Naive B cell (primary cell): Measurements from ENCODE around the gene RABEPK. TPM values are rescaled to one million over a fixed set of nuclear protein-coding genes. Genes with fewer than 3 reads are reported as not detected.
"Not testable (repeated sequence)": the region's sequence is repeated elsewhere in the genome, so short reads cannot be mapped to it uniquely, and the experiment has no call there.

Experiments
- ATAC-seq, 2 donors: fragments of 150-1000 bp; cut with Tn5 transposase; 2 replicates each; pipeline ENCODE4 v1.10.0; 2021; ENCODE audit warnings: low read depth in 2 of 2, mild to moderate bottlenecking in 2 of 2, moderate library complexity in 2 of 2
- DNase-seq: peaks from one replicate; pipeline ENCODE4 v3.0.0; 2022
- H3K27ac Mint-ChIP-seq, 6 donors: one replicate each; pipeline ENCODE4 v1.8.0; 2020 to 2022; ENCODE audit warnings: mild to moderate bottlenecking in 6 of 6, mixed read lengths in 6 of 6, moderate library complexity in 5 of 6, inconsistent platforms in 2 of 6
- H3K27me3 Mint-ChIP-seq, 3 donors: one replicate each; pipeline ENCODE4 v1.8.0; 2021 to 2022; ENCODE audit warnings: mixed read lengths in 3 of 3, mild to moderate bottlenecking in 1 of 3
- H3K36me3 Mint-ChIP-seq, 2 donors: one replicate each; pipeline ENCODE4 v1.8.0; 2020 to 2022; ENCODE audit warnings: mixed read lengths in 2 of 2, inconsistent platforms in 1 of 2, mild to moderate bottlenecking in 1 of 2
- H3K4me1 Mint-ChIP-seq, 3 donors: one replicate each; pipeline ENCODE4 v1.8.0; 2020 to 2022; ENCODE audit warnings: mixed read lengths in 3 of 3, inconsistent platforms in 1 of 3, mild to moderate bottlenecking in 1 of 3, moderate library complexity in 1 of 3
- H3K4me3 Mint-ChIP-seq, 8 donors: one replicate each; pipeline ENCODE4 v1.8.0; 2020 to 2022; ENCODE audit warnings: mild to moderate bottlenecking in 8 of 8, mixed read lengths in 8 of 8, moderate library complexity in 8 of 8, inconsistent platforms in 2 of 8
- H3K9me3 Mint-ChIP-seq, 7 donors: one replicate each; pipeline ENCODE4 v1.8.0; 2020 to 2022; ENCODE audit warnings: mixed read lengths in 7 of 7, mild to moderate bottlenecking in 5 of 7, inconsistent platforms in 2 of 7, moderate library complexity in 1 of 7
- polyA plus RNA-seq, 6 donors: library from polyadenylated mRNA; unstranded; fragments of 300-500 nt; fragmentation: Illumina TruSeq; gene quantifications; one replicate each; pipeline ENCODE4 v1.2.3, GENCODE V29; 2021; ENCODE audit warnings: low read depth in 6 of 6

Gene RABEPK
- polyA plus RNA-seq, 6 donors from 2014 or later = 6.8 to 18.6 (median 14.1) TPM

DNA sequence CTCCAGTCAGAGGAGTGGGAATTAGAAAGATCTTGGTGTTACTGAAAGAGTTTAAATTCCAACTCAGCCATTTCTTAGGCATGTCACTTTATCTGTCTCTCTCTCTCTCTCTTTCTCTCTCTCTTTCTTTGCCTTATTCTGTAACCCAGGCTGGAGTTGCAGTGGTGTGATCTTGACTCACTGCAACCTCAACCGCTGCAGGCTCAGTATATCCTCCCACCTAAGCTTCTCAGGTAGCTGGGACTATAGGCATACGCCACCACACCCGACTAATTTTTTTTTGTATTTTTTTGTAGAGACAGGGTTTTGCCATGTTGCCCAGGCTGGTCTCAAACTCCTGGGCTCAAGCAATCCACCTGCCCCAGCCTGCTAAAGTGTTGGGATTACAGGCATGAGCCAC lies 18.3 kb downstream of the RABEPK start:
- Mint-ChIP-seq H3K9me3 (no peaks in the 10 kb centered on the region), H3K27me3 (no peaks in the 10 kb centered on the region), H3K4me3 (no peak overlapping the region), H3K36me3 (peaks cover 0 to 10% of the 10 kb centered on the region in 2 donors), H3K27ac (no peak overlapping the region), H3K4me1 (no peaks in the 10 kb centered on the region)
- no peak for DNase-seq
- ATAC-seq = no peak

DNA sequence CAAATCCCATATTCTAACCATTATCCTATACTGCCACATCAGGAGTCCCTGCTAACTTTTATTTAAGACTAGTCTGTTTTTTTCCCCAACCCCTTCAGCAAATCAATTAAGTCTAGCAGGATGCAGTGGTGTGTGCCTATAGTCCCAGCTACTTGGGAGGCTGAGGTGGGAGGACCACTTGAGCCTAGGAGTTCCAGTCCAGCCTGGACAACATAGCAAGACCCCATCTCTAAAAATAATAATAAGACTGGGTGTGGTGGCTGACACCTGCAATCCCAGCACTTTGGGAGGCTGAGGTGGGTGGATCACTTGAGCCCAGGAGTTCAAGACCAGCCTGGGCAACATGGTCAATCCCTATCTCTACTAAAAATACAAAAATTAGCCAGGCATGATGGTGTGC lies 24.5 kb downstream of the RABEPK start:
- not testable (repeated sequence) for H3K4me3 Mint-ChIP-seq, H3K36me3 Mint-ChIP-seq, H3K27ac Mint-ChIP-seq, ATAC-seq, DNase-seq, H3K27me3 Mint-ChIP-seq, H3K4me1 Mint-ChIP-seq, H3K9me3 Mint-ChIP-seq

DNA sequence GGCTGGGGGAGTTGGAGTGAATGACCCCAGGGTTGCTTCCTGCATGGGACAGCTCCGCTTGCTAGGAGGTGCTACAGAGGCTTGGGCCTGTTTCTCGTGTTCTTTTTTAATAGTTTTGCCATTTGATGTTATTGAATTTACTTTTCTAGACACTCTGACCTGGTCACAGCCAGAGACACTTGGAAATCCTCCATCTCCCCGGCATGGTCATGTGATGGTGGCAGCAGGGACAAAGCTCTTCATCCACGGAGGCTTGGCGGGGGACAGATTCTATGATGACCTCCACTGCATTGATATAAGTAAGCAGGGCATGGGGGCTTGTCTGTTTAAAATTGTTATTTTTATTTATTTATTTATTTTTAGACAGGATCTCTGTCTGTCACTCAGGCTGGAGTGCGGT lies 27.4 kb downstream of the RABEPK start:
- H3K36me3 Mint-ChIP-seq = no peaks in the 10 kb centered on the region
- no peaks in the 10 kb centered on the region for H3K9me3 Mint-ChIP-seq
- H3K27ac Mint-ChIP-seq = no peak overlapping the region

DNA sequence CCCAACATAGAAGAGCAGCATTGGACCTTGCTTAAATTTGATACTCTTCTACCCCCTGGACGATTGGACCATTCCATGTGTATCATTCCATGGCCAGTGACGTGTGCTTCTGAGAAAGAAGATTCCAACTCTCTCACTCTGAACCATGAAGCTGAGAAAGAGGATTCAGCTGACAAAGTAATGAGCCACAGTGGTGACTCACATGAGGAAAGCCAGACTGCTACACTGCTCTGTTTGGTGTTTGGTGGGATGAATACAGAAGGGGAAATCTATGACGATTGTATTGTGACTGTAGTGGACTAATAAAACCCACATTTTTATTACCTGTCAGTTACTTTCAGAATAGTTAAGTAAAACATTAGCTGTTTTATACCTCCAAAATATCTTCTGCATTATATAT lies 33.3 kb downstream of the RABEPK start:
- peaks cover 22 to 37% (median 25%) of the 10 kb centered on the region in 3 donors for H3K4me1 Mint-ChIP-seq
- DNase-seq (no peak), ATAC-seq (no peak)
- H3K27me3 Mint-ChIP-seq = no peaks in the 10 kb centered on the region
- H3K36me3 Mint-ChIP-seq = peaks cover 12 to 16% of the 10 kb centered on the region in 2 donors
- peak overlapping the region in 2 of 6 donors; percentile 56 to 67 for H3K27ac Mint-ChIP-seq
- H3K9me3 Mint-ChIP-seq = no peaks in the 10 kb centered on the region
- H3K4me3 Mint-ChIP-seq = no peak overlapping the region

More for the DNA sequence above, 27.4 kb downstream of the RABEPK start:
- H3K27me3 Mint-ChIP-seq = no peaks in the 10 kb centered on the region
- H3K4me3 Mint-ChIP-seq = no peak overlapping the region
- ATAC-seq (no peak), DNase-seq (no peak)
- H3K4me1 Mint-ChIP-seq = no peaks in the 10 kb centered on the region

DNA sequence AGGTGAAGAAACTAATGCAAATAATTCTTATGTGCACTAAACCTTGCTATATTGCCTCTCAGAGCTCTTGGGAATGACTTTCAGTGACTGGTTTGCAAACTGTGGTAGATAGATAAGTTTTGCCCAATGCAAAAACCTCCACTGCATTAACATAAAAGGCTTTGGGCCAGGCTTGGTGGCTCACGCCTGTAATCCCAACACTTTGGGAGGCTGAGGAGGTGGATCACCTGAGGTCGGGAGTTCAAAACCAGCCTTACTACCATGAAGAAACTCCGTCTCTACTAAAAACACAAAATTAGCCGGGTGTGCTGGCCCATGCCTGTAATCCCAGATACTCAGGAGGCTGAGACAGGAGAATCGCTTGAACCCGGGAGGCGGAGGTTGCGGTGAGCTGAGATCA lies 33.8 kb downstream of the RABEPK start:
- H3K4me3 Mint-ChIP-seq = not testable (repeated sequence)
- peak overlapping the region in 1 of 6 donors; percentile 40 for H3K27ac Mint-ChIP-seq

DNA sequence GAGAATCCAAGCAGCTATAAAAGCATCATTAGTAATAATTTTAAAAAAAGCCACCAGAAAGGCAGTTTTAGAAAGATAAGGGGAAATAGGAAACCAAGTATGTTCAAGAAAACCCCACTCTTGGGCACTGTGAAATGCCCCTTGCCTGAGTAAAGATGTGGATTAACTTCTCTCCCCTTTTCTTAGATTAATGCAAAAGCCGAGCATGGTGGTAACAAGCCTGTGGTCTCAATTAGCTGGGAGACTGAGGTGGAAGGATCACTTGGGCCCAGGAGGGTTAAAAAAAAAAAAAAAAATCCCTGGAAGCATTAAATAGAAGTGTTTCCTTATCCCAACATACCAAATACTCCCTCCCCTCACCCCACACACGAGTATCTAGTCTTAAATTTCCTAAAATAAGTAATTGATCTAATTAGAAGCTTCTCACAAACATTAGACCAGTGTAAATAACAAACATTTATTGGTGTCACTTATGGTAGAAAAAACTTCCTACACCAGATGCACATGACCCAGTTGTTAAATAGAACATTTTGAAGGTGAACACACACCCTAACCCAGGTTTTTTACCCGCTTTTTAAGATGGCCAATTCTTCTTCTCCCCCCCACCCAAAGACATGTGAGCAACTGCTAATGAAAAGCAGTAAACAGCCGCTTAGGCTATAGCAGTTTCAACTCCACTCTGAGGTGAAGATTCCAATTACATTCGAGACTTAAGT lies 35.6 kb downstream of the RABEPK start:
- H3K9me3 Mint-ChIP-seq = no peaks in the 10 kb centered on the region
- peaks cover 18 to 22% of the 10 kb centered on the region in 2 donors for H3K36me3 Mint-ChIP-seq
- peak overlapping the region in 4 of 6 donors; percentile 33 to 61 (median 47) for H3K27ac Mint-ChIP-seq
- DNase-seq (no peak), ATAC-seq (no peak)
- peak overlapping the region in 1 of 8 donors; percentile 74 for H3K4me3 Mint-ChIP-seq
- H3K27me3 Mint-ChIP-seq = no peaks in the 10 kb centered on the region
- H3K4me1 Mint-ChIP-seq = peaks cover 29 to 58% (median 36%) of the 10 kb centered on the region in 3 donors

More for the DNA sequence above, 33.8 kb downstream of the RABEPK start:
- H3K9me3 Mint-ChIP-seq, H3K27me3 Mint-ChIP-seq, DNase-seq, ATAC-seq: not testable (repeated sequence)
- Mint-ChIP-seq H3K36me3 (peaks cover 16 to 21% of the 10 kb centered on the region in 2 donors), H3K4me1 (peaks cover 26 to 41% (median 29%) of the 10 kb centered on the region in 3 donors)

DNA sequence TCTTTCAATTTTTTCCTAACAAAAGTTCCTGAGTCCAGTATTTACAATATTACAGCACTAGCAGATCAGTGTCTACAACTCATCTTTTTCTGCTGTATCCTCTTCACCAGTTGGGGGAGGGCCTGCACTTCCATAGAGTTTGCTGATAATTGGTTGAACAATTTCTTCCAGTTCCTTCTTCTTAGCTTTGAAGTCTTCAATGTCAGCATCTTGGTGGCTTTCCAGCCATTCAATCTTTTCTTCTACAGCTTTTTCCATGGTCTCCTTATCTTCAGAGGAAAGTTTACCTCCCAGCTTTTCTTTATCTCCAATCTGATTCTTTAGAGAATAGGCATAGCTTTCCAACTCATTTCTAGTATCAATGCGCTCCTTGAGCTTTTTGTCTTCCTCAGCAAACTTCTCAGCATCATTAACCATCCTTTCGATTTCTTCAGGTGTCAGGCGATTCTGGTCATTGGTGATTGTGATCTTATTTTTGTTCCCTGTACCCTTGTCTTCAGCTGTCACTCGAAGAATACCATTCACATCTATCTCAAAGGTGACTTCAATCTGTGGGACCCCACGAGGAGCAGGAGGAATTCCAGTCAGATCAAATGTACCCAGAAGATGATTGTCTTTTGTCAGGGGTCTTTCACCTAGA lies 36.3 kb downstream of the RABEPK start:
- Mint-ChIP-seq H3K27ac (peak overlapping the region in 5 of 6 donors; percentile 4 to 61 (median 48)), H3K4me1 (peaks cover 34 to 64% (median 36%) of the 10 kb centered on the region in 3 donors), H3K4me3 (peak overlapping the region in 1 of 8 donors; percentile 74), H3K36me3 (peaks cover 18 to 22% of the 10 kb centered on the region in 2 donors)
- H3K9me3 Mint-ChIP-seq, H3K27me3 Mint-ChIP-seq, DNase-seq, ATAC-seq: not testable (repeated sequence)

DNA sequence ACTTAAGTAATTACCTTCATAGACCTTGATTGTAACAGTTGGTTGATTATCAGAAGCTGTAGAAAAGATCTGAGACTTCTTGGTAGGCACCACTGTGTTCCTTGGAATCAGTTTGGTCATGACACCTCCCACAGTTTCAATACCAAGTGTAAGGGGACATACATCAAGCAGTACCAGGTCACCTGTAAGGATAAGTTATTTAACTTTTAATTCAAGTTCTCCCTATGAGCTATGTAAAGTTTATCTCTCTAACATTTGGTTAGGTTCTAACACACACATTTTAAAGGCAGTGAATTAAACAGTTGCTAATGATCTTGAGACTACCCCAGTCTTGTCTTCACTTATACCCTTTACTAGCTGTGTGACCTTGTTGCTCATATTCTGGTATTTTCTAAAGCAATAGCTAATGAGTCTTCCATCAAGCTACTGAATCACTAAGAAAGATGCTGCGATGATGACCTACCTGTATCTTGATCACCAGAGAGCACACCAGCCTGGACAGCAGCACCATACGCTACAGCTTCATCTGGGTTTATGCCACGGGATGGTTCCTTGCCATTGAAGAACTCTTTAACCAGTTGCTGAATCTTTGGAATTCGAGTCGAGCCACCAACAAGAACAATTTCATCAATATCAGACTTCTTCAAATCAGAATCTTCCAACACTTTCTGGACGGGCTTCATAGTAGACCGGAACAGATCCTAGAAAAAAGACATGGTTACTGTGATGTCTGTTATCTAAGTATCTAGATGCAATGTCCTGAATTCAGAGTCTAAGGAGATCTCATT lies 38.0 kb downstream of the RABEPK start:
- H3K9me3 Mint-ChIP-seq = no peaks in the 10 kb centered on the region
- peak overlapping the region; percentile 15 to 99 (median 62) for H3K4me3 Mint-ChIP-seq
- H3K4me1 Mint-ChIP-seq = peaks cover 41 to 71% (median 44%) of the 10 kb centered on the region in 3 donors
- no peak for ATAC-seq
- peak overlapping the region in 4 of 6 donors; percentile 26 to 73 (median 64) for H3K27ac Mint-ChIP-seq
- DNase-seq = no peak
- H3K36me3 Mint-ChIP-seq = peaks cover 18 to 22% of the 10 kb centered on the region in 2 donors
- no peaks in the 10 kb centered on the region for H3K27me3 Mint-ChIP-seq

DNA sequence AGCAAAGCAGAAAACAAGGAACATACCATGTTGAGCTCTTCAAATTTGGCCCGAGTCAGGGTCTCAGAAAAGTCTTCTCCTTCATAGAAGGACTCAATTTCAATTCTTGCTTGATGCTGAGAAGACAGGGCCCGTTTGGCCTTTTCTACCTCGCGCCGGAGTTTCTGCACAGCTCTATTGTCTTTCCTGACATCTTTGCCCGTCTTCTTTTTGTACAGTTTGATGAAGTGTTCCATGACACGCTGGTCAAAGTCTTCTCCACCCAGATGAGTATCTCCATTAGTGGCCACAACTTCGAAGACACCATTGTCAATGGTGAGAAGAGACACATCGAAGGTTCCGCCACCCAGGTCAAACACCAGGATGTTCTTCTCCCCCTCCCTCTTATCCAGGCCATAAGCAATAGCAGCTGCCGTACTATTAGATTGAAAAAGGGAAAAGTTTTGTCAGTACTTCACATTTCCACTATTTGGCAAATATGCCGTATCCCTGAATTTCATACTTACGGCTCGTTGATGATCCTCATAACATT lies 38.6 kb downstream of the RABEPK start:
- peaks cover 41 to 71% (median 44%) of the 10 kb centered on the region in 3 donors for H3K4me1 Mint-ChIP-seq

DNA sequence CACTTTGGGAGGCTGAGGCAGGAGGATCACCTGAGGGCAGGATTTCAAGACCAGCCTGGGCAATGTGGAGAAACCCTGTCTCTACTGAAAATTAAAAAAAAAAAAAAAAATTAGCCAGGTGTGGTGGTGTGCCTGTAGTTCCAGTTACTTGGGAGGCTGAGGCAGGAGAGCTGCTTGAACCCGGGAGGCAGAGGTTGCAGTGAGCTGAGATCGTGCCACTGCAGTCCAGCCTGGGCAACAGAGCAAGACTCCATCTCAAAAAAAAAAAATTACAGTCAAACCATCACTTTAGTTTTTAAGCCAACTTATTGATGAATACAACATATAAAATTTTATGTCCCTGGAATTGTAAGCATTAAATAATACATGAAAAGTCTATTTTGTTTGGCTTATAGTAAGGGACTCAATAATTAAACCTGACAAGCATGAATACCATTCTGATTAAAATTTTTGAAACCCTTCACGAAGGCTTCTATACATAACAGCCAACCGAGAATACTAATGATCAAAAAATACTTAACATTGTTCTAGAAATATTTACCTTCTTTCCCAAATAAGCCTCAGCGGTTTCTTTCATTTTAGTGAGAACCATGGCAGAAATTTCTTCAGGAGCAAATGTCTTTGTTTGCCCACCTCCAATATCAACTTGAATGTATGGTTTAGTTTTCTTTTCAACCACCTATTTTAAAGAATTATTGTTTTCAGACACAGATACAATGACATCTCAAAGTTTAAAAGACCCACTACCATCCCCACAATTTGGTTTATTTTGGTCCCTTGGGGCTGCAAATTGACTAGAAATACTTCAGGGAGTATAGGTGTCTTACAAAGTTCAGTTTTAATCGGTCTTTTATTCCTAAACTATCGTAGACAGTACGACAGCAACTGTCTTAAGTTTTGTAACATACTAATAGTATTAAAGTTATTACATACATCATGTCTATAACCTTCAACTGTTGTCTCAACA lies 39.6 kb downstream of the RABEPK start:
- no peak for ATAC-seq
- Mint-ChIP-seq H3K27me3 (no peaks in the 10 kb centered on the region), H3K27ac (peak overlapping the region; percentile 97 to 100 (median 98)), H3K4me1 (peaks cover 41 to 69% (median 44%) of the 10 kb centered on the region in 3 donors), H3K4me3 (peak overlapping the region; percentile 86 to 99 (median 97)), H3K36me3 (peaks cover 18 to 22% of the 10 kb centered on the region in 2 donors), H3K9me3 (no peaks in the 10 kb centered on the region)
- DNase-seq = no peak

More for the DNA sequence above, 38.6 kb downstream of the RABEPK start:
- Mint-ChIP-seq H3K9me3 (no peaks in the 10 kb centered on the region), H3K36me3 (peaks cover 18 to 22% of the 10 kb centered on the region in 2 donors), H3K27me3 (no peaks in the 10 kb centered on the region), H3K4me3 (peak overlapping the region in 7 of 8 donors; percentile 15 to 99 (median 86)), H3K27ac (peak overlapping the region in 3 of 6 donors; percentile 26 to 80 (median 73))
- ATAC-seq (no peak), DNase-seq (no peak)

DNA sequence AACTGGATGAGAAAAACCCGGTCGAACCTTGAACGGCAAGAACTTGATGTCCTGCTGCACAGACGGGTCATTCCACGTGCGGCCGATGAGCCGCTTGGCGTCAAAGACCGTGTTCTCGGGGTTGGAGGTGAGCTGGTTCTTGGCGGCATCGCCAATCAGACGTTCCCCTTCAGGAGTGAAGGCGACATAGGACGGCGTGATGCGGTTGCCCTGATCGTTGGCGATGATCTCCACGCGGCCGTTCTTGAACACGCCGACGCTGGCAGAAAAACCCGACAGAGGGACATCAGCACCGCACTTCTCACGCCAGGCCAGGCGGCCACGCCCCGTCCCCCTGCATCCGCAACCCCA lies 40.3 kb downstream of the RABEPK start:
- Mint-ChIP-seq H3K4me3 (peak overlapping the region; percentile 86 to 99 (median 97)), H3K9me3 (no peaks in the 10 kb centered on the region), H3K4me1 (peaks cover 36 to 63% (median 39%) of the 10 kb centered on the region in 3 donors), H3K27me3 (no peaks in the 10 kb centered on the region), H3K27ac (peak overlapping the region; percentile 97 to 100 (median 98)), H3K36me3 (peaks cover 13 to 22% of the 10 kb centered on the region in 2 donors)
- ATAC-seq (peak; percentile 4 to 6), DNase-seq (no peak)
